Stimulated activated CD4-positive, alpha-beta T cell treated with anti-CD3 and anti-CD28 coated beads, Interleukin-1b, Interleukin-23, amount 100 ng/mL, for 1 hour (primary cell): ENCODE measurements around the gene LMNTD2.
"Not testable (repeated sequence)": the region's sequence is repeated elsewhere in the genome, so short reads cannot be mapped to it uniquely, and the experiment has no call there.

ENCODE experiments used
- DNase-seq, 2 donors: peaks; one replicate each; pipeline ENCODE4 v3.0.0-alpha.2; 2020; ENCODE audit warnings: low read depth in 2 of 2

The LMNTD2 gene

DNA sequence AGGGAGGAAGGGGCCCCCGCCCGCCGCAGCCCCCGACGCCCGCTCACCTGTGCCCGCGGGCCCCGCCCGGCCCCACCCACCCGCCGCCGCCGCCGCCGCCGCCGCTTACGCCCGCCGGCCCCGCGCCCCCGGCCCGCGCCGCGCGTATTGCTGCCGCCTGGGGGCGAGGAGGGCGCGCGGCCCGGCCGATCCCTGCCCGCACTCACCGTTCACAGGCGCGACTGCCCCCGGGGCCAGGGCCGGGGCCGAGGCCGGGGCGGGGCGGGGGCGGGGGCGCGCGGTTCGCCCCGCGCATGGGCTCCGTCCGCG lies 25.4 kb downstream of the LMNTD2 start:
- DNase-seq, result no peak

DNA sequence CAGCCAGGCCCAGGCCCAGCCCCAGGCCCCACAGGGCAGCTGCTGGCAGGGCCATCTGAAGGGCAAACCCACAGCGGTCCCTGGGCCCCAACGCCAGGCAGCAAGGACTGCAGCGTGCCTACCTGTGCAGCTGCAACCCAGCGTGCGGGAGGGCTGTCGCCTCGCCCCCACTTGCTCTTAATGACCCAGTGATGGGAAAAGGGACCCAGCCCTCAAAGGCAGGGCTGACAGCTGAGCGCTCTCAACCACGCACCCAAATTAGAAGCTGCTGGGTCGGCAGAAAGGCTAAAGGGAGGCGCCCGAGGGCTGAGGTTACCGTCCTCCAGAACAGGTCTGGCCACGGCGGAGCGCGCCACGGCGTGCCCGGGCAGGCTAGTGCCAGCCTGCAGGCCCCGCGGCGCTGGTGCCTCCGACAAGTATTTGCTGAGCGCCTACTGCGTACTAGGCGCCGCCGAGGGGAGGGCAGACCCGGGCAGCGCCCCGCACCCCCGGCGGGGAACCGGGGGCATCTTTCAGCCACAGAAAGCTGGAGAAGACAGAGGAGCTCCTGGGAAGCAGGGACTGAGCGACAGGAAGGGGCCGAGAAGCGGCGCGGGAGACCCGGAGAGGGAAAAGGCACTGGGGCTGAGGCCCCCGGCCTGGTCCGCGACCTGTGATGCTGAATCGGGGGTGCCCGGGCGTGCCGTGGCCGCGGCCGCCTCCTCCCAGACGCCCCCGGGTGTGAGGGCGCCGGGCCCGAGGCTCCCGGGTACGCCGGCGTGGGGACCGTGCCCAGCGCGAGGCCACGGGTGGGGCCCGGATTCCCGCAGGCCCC lies 25.9 kb downstream of the LMNTD2 start:
- DNase-seq, result no peak

- no peak for DNase-seq
Measured at GRCh38 chr11:533586-534395, 26.7 kb downstream of the LMNTD2 start.

DNA sequence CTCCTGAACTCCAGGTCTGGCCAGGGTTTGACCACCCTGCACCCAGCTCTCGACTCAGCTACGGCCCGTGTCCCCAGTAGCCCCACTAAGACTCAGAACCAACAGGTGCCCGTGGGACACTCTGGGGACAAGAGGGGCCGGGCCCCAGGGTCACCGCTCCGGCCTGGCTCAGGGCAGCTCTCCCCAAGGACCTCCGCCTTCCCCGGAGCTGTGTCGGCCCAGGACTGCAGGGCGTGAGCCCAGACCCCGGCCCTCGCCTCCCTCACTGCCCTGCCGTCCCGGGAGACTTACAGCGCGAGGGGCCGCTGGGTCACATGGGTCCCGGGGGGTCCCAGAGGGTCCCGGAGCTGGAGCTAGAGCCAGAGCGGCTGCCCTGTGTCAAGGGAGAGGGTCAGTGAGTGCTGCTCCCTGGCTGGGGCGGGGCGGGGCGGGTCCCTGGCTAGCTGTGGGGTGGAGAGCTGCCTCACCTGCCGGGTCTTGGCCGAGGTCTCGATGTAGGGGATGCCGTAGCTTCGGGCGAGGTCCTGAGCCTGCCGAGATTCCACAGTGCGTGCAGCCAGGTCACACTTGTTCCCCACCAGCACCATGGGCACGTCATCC lies 27.5 kb downstream of the LMNTD2 start:
- DNase-seq, result no peak

DNA sequence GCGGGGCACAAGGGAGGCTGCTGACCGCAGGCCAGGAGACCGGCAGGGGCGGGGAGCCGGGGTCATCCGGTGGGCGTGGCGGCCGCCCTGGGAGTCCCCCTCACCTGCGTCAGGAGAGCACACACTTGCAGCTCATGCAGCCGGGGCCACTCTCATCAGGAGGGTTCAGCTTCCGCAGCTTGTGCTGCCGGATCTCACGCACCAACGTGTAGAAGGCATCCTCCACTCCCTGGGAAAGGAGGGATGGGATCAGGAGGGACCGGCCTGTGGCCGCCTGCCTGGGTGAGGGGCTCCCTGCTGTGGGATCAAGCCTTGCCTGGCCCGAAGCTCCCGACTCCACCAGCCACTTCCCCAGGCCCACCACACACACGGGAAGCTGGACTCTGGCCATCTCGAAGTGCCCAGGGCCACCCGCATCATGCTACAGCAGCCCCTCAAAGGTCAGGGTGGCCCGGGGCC lies 28.0 kb downstream of the LMNTD2 start:
- no peak for DNase-seq

- DNase-seq, result no peak
Measured at GRCh38 chr11:531919-532526, 28.5 kb downstream of the LMNTD2 start.

DNA sequence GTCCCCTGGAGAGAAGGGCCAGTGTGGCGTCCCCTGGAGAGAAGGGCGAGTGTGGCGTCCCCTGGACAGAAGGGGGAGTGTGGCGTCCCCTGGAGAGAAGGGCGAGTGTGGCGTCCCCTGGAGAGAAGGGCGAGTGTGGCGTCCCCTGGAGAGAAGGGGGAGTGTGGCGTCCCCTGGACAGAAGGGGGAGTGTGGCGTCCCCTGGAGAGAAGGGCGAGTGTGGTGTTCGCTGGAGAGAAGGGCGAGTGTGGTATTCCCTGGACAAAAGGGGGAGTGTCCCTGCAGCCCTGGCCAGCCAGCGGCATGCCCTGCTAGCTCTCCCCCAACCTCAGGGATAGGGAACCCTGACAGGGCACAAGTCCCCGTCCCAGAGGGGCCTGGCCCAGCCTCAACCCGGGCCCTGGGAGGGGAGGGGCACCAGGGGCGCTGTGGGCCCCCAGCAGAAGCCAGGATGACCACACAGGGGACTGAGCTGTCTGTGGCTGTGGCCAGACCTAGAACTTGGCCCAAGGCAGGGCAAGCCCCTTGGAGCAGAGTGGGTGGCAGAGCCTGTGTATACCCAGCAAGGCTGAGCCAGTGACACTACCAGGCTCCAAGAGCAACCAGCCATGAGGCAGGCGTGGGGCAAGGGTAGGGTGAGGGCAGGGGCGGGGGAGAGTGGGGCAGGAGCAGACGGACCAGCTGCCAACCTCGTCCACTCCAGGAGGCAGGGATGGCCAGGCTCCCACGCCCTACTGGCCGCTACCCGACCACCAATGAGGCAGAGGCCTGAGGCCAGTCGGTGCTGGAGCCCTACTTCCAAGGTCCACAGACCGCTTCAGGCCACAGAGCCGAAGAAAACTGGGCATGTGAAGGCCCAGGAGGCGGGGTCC lies 29.3 kb downstream of the LMNTD2 start:
- no peak for DNase-seq

- DNase-seq, result no peak
Measured at GRCh38 chr11:529728-530411, 30.7 kb downstream of the LMNTD2 start.

- no peak for DNase-seq
Measured at GRCh38 chr11:528815-529727, 31.5 kb downstream of the LMNTD2 start.

- DNase-seq, result no peak
Measured at GRCh38 chr11:528166-528814, 32.2 kb downstream of the LMNTD2 start.

GRCh38 chr11:526192-526591 lies 34.3 kb downstream of the LMNTD2 start:
- DNase-seq, result no peak

DNA sequence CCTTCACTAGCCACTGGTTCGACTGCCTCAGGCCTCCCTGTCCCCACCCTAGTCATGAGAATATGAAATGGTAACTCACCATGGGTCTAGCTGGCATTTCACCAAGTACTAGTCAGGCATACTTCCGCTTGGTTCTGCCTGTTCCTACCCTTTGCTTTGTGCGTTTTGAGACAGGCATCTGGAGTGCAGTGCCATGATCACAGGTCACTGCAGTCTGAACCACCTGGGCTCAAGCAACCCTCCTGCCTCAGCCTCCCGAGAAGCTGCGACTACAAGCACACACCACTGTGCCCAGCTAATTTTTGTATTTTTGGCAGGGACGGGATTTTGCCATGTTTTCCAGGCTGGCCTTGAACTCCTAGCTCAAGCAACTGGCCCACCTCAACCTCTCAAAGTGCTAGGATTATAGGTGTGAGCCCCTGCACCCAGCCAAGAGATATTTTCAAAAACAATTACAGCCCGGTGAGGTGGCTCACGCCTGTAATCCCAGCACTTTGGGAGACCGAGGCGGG lies 39.3 kb downstream of the LMNTD2 start:
- no peak for DNase-seq

GRCh38 chr11:520428-521176 lies 39.9 kb downstream of the LMNTD2 start:
- no peak for DNase-seq

GRCh38 chr11:518463-519202 lies 41.9 kb downstream of the LMNTD2 start:
- DNase-seq, result peak; percentile 79 to 86

DNA sequence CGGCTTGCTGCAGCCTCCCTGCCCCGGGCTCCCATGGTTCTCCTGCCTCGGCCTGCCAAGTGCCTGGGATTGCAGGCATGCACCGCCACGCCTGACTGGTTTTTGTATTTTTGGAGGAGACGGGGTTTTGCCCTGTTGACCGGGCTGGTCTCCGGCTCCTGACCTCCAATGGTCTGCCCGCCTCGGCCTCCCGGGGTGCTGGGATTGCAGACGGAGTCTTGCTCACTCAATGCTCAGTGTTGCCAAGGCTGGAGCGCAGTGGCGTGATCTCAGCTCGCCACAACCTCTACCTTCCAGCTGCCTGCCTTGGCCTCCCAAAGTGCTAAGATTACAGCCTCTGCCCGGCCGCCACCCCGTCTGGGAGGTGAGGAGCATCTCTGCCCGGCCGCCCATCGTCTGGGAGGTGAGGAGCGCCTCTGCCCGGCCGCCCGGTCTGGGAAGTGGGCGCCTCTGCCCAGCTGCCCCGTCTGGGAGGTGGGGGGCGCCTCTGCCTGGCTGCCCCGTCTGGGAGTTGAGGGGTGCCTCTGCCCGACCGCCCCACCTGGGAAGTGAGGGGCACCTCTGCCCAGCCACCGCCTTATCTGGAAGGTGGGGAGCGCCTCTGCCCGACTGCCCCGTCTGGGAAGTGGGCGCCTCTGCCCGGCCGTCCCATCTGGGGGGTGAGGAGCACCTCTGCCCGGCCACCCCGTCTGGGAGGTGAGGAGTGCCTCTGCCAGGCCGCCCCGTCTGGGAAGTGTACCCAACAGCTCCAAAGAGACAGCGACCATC lies 43.4 kb downstream of the LMNTD2 start:
- not testable (repeated sequence) for DNase-seq

DNA sequence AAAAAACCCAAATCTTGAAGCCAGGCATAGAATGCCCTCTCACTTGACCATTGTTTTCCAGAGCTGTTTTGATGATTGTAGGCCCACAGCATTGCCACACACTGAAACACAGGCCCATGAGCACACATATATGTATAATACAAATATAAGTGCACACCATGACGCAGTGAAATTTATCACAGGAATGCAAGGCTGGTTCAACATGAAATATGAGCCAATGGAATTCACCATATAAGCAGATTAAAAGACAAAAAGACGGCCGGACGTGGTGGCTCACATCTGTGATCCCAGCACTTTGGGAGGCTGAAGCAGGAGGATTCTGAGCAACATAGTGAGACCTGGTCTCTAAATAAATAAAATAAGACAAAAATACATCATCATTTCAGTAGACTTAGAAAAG lies 44.1 kb downstream of the LMNTD2 start:
- no peak for DNase-seq

DNA sequence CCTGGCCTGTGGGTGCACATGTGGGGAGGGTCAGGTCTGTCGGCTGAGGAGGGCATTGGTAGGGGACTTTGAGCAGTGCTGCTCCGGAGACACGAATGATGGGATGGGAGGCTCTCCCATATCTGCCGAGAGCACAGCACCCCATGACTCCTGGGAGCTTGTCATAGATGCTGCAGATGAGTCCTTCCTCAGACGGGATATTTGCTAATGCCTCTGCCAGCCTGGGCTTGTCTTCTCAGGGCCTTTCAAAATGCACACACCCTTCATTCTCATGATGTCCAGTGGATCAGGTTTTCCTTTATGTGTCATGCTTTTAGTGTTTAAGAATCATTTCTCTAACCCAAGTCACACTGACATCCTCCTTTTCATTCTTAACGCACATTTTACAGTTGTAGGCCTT lies 45.4 kb downstream of the LMNTD2 start:
- no peak for DNase-seq
